Superior temporal gyrus (tissue), 1 donor: ENCODE measurements around the gene MRPL14.
A peak's percentile ranks its signal among the peaks of the same experiment; 100 is the strongest.
"Not testable (repeated sequence)": the region's sequence is repeated elsewhere in the genome, so short reads cannot be mapped to it uniquely, and the experiment has no call there.

Experiments used
- DNase-seq: peaks from one replicate; pipeline ENCODE4 v3.0.0-alpha.2; 2016; ENCODE audit errors: extremely low spot score

The MRPL14 gene

DNA sequence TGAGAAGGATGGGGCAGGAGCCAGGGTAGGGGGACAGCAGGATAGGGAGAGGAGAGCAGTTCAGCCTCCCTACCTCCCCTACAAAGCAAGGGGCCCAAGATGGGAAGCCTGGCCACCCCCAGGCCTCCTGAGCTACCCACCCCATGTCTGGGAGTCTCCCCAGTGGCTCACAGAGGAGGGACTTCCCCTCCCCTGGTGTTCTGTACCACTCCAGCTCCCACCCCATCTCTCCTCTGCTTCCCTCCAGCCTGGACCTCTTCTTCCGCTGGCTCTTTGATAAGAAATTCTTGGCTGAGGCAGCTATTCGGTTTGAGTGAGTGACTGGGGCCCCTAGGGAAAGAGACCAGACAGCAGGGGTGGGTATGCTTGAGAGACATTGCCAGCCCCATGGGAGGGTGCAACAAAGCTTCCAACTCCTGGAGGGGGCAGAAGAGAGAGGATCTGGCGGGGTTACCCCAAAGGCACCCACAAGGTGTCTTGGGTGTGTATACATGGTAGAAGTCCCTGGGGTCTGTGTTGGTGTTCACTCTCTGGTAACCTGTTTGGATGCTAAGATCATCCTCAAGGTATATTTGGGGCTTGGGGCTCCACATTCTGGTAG lies 23.2 kb upstream of the MRPL14 start:
- no peak for DNase-seq

DNA sequence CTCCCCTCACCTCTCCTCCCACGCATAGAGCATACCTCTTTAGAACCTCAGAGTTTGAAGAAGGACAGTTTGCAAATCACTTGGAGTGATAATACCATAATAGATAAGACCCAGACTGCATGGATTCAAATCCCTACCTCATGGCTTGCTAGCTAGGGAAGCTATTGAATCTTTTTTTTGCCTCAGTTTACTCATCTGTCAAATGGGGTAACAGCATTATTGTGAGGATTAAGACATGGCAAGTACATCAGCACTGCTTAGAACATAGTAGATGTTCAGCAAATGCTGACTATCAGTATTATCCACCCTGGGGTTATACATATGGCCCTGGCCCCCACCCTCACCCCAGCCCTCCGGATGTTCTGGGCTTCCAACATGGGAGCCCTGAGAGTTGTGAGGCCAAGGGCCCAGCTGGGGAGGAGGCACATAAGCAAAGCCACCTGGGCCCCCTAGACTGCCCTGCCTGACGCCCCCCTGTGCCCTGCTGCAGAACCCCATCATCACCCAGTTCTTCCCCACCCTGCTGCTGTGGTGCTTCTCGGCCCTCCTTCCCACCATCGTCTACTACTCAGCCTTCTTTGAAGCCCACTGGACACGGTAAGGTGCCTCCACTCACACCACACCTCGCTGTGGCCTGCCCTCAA lies 22.2 kb upstream of the MRPL14 start:
- DNase-seq = no peak

DNA sequence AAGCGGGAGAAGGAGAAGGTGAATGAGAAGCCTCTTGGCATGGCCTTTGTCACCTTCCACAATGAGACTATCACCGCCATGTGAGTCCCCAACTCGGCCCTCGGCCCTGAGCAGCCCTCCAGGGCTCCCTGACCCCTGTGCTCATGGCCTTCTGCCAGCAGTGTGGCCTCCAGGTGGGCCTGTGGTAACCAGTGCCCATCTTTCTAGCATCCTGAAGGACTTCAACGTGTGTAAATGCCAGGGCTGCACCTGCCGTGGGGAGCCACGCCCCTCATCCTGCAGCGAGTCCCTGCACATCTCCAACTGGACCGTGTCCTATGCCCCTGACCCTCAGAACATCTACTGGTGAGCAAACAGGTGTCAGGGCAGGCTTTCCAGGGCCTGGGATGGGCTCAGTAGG lies 21.1 kb upstream of the MRPL14 start:
- no peak for DNase-seq

DNA sequence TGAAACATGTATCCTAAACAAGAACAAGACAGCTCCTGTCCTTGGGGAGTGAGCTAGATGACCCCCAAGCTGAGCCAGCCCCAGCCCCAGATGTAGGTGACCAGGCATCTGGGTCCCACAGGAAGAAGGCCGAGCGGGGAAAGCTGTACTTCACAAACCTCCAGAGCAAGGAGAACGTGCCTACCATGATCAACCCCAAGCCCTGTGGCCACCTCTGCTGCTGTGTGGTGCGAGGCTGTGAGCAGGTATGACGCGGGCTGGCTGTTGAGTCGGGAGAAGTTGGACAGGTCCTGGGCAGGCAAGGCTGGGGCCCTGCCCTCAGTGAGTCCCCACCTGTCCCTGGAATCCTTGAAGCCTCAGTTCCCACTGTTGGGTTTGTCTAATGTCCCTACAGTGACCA lies 20.0 kb upstream of the MRPL14 start:
- DNase-seq = no peak

DNA sequence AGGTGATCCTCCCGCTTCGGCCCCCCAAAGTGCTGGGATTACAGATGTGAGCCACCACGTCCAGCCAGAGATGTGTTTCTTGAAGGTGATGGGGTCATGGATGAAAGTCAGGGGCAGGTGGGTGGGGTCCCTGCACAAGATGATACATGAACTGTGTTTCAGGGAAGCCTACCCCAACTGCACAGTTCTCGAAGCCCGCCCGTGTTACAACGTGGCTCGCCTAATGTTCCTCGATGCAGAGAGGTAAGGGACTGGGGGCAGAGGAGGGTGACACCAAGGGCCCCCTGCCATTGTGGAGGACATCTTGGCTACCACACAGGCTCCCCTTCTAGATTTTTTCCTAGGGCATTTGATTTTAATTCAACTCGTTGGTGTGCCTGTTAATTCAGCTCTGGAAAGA lies 19.4 kb upstream of the MRPL14 start:
- DNase-seq = no peak

DNA sequence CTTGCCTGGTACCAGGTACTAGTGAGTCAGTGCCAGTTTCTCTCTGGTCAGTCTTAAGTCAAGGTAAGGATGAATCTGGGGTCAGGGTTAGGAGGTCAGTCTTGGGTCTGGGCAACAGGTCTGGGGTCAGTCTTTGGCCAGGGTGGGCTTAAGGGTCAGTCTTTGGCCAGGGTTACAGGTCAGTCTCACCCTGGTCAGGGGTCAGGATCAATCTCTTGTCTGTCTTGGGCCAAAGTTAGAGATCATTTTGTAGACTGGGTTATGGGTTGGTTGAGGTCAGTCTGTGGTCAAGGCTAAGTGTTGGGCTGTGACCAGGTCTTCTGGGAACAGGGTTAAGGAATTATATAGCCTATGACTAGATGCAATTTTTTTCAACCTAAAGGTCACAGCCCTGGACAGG lies 18.6 kb upstream of the MRPL14 start:
- DNase-seq = no peak

DNA sequence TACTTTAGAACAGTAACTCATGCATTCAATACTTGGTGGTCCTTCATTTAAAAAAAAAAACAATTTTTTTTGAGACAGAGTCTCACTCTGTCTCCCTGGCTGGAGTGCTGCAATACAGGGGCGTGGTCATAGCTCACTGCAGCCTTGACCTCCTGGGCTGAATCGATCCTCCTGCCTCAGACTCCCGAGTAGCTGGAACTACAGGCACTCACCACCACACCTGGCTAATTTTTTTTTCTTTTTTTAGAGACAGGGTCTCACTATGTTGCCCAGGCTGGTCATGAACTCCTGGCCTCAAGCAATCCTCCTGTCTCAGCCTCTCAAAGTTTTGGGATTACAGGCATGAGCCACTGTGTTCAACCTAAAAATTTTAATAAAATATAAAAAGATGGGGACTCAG lies 17.3 kb upstream of the MRPL14 start:
- DNase-seq = not testable (repeated sequence)

DNA sequence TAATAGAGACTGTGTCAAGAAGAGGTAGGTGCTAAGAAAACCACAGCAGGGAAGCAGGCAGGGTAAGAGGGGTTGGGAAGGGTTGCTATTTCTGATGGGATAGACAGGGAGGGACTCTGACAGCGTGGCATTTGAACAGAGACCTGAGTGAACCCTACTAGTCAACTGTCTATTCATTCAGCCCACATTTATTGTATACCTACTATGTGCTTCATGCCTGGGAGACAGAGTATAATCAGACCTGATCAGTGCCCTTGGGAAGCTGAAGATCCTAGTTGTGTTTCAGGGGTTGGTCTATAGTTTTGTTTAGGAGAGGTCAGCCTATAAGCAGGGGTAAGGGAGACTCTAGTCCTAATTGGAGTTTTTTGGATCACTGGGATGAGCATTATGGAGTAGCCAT lies 16.5 kb upstream of the MRPL14 start:
- no peak for DNase-seq

DNA sequence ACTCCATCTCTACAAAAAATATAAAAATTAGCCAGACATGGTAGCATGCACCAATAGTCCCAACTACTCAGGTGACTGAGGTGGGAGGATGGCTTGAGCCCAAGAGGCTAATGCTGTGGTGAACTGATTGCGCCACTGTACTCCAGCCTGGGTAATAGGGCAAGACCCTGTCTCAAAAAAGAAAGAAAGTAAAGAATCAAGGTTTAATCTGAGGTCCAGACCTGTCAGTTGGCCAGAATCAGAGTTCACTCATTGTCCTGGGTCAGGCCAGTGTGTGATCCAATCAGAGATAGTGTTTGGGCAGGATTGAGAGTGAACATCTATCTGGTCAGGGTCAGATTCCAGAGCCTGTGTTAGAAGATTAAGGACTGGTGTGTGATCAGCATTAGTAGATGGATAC lies 15.6 kb upstream of the MRPL14 start:
- DNase-seq = no peak

DNA sequence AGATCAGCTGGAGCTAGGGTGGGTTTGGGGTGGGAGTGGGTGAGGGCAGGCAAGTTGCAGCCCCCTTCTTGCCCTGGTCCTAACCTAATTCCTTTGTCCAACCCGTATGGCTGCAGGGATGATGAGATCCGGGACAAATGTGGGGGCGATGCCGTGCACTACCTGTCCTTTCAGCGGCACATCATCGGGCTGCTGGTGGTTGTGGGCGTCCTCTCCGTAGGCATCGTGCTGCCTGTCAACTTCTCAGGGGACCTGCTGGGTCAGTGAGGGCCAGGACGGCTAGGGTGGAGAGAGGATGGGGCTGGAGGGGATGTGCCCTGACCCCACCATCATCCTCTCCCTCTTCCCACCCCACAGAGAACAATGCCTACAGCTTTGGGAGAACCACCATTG lies 12.1 kb upstream of the MRPL14 start:
- no peak for DNase-seq

DNA sequence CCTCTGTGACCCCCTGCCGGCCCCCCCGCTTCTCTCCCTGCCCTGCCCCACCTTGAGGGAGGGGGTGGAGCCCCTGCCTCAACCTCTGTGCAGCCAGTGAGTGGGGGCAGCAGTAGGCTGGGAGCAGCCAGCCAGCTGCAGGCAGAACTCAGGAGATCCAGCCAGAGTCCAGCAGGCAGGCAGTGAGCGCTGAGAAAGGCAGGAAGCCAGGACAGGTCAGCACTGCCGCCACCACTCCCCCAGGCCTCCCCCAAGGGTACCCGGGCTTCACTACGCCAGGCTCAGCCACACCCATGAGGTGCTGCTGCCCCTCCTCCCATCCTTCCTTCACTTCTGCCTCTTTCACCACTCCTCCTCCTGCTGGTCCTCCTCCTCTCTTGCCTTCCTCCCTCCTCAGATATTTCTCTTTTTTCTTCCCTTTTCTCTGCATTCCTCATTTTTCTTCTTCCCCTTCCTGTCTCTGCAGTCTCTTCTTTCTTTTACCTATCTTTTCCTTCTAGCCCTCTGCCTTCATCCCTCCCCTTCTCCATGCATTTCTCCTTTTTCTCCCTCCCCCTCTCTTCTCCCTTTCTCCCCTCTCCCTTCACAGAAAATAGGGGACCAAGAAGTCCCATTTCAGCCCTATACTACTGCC lies 11.6 kb upstream of the MRPL14 start:
- DNase-seq = no peak

DNA sequence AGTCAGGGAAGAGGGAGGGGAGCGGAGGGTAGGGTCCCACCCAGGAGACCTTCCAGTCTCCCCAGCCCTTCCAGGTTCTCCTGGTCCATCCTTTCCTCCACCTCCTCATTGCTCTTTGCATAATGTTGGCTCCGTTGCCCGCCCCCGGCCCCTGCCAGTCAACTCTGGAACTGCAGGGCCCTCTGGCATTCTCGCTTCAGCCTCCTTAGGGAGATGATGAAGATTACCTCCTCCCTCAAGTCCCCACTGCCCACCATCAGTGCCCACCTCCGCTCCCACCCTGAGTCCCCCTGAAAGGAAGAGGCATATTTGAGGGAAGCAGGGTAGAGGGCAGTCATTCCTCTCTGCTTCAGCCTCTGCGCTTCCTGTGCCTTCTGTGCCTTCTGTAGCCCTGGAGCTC lies 8.6 kb upstream of the MRPL14 start:
- no peak for DNase-seq

DNA sequence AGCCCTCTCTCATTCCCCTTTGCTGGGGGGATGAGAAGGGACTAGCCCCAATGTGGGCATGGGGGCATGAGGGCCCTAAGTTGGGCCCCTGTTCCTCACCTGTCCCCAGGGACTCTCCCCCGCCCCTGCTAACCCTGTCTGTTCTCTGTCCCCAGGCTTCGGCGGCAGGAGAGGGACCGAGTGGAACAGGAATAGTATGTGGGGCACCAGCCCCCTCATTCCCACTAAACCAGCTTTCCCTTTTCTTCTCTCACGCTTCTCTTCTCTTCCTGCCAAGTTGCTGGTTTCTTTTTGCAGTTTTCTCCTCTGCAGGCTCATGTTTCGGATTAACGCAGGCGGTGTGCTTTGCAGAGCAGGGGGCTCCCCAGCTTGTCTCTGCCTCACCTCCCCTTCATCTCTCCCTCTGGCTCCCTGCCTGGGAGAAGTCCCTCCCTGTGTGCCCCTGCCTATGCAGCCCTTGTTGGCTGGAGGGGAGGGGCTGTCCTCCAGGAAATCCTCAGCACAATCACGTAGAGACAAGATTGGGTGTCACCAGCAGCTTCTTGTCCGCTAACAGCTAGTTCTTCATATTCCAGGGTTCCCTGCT lies 8.0 kb upstream of the MRPL14 start:
- DNase-seq = peak; percentile 50

DNA sequence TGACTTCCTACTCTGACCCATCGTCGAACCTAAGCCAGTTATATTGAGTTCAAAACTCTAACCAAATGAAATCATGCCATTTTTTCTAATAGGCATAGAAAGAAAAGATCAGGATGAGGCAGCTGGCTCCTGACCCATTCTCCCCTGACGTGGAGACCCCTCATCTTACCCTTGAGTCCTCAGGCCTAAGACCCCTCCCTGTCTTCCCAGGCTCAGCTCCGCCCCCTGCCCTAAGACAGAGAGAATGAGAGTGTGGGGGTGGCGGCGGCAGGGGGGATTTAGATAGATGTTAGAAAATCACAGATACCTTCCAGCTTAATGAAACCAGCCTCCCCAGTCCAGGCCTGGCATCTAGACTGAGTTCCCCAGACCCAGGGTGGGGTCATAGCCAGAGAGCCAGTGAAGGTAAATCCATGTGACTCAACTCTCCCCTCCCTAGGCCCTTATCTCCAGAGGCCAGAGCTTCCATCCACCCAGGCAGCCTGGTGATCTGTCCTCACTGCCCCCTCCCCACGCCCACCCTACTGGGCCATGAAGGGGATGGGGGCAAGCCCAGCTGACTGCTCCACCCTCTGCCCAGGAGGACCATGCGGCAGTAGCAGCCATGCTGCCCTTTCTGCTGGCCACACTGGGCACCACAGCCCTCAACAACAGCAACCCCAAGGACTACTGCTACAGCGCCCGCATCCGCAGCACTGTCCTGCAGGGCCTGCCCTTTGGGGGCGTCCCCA lies 6.9 kb upstream of the MRPL14 start:
- no peak for DNase-seq

DNA sequence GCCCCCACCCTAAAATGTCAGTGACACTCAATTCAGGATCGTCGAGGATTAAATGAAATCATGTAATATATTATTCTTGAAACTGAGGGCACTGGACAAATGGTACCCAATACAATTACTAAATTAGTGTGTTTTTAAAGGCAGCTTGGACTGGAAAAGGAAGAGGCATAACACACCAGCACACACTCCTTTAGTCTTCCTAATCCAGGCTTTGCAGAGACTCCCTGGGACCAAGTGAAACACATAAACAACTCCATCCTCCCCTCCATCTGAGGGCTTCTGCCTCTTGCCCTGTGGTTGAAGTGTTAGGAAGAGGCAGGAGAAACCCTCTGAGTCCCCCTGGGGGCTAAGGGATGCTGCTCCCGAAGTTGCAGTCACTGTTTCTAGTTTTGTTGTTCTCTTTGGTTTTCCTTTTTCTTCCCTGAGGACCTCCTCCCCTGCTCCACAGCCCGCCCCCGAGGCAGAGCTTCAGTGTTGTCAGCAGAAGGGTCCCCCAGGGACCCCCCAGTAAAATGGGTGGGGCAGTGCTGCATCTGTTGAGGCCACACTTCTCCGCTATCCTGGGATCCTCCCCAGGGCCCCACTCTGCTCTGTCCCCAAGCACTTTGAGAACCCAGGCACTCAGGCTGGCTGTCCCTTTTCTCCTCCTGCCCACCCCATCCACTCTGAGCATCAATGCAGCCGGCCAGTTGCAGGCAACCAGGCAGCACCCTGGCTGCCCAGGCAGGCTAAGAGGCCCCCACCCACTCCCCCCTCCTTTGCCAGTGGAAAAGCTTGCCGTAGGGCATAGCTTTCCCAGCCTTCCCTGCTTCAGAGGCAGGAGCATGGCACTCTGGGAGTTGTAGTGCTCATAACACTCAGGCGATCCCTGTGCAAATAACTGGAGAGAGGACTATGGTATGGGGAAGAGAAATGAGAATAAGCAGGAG lies 6.0 kb upstream of the MRPL14 start:
- DNase-seq = peak; percentile 74

DNA sequence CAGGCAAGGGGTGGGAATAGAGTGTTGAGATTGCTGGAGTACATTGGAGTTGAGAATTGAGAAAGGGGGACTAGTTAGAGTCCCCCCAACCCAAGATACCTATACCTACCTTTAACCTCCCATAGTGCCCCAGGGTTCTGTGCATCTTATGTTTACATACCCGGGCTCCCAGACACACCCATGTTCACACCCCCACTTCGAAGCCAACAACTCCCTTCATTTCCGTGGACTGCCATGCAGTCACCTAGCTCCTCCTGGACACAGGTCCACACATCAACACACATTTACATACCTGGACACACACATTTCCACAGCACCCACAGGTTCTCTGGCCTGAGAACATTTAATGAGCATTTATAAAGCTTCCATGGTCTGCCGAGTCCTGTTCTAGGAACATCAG lies 5.2 kb upstream of the MRPL14 start:
- no peak for DNase-seq

DNA sequence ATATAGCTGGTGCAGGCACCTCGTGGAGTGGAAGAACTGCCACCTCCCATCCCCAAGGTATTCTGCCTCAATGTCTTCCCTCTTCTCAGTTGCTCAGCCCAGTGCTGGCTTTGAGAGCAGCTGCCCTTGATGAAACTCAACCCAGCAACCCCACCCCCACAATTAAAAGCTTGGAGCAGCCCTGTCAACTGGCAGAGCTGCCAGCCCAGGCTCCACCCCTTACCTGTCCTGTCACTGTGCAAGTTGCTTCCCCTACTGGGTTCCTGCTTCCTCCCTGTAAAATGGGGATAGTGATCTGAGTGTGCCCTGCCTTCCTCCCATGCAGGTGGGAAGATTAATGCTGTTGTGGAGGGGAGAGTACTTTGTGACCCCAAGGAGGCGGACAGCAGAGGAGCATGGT lies 4.6 kb upstream of the MRPL14 start:
- no peak for DNase-seq

DNA sequence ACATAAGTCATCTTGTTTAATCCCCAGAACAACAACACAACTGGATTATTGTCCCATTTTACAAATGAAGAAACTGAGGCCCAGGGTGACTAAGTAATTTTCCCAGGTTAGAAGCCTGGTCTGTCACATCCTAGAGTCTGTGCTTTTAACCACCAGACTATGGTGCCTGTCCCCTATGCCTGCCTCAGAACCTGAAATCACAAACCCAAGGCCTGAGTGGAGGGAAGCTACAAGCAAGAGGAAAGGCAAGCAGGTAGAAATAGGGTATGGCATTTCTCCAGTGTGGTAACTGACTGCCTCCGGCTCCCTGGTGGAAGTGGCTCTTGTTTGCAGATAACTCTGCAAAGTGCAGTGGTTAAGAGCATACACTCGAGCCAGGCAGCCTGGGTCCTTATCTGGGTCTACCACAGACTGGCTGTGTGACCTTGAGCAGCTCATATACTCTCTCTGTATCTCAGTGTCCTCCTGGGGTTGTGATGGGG lies 2.6 kb upstream of the MRPL14 start:
- no peak for DNase-seq

DNA sequence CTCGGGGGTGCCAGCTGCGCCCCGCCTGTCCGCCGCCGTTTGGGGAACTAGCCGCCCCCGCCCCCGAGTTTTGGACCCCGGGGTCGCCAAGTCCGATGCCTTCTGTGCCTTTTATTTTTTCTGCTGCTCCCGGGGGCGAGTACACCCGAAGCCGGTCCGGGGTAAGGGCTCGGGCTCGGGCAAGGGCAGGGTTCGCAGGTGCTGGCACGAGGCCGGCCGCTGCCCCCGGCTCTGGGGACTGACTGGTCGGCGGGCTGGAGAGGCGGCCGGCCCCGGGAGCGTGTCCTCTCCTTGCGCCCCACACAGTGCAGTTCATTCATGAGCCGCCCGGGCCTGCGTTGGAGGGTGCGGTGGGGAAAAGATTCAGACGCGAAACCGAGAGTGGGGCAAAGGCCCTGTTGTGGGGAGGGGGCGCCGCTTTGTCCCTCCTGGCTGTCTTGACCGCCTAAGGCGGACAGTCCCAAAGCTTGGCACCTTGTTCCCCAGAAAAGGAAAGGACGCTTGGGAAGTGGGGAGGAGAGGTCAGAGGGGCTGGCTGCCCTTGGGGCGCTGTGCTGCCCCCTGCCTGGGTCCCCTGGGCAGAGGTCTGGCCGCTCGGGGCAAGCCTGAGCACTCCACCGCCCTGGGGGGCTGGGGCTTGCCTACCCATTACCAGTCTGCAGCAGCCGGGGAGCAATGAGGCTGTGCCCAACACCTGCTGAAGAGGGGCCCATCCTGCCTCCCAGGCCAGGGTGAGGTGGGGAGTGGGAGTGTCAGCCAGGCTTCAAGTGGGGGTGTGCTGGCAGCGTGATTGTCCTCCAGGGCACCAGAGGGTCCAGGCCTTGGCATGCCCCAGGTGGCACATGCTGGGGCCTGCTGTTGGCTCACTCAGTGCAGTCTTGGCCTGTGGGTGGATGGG lies 1.0 kb upstream of the MRPL14 start:
- no peak for DNase-seq
